Kidney glomerular epithelial cell (primary cell): ENCODE data around the gene FGFR1OP2.

Experiments
- DNase-seq: peaks from one replicate; lab custom pipeline; 2025; lab: John Stamatoyannopoulos, UW

FGFR1OP2 gene

GRCh38 chr12:27003421-27004381 lies 65.4 kb downstream of the FGFR1OP2 start:
- no peak for DNase-seq

- no peak for DNase-seq
These were observed 67.2 kb downstream of the FGFR1OP2 start for GRCh38 chr12:27005495-27005894.

- no peak for DNase-seq
These were observed 68.7 kb downstream of the FGFR1OP2 start for GRCh38 chr12:27006797-27007467.

- no peak for DNase-seq
These were observed 69.8 kb downstream of the FGFR1OP2 start for GRCh38 chr12:27008081-27008480.

- DNase-seq = no peak
These were observed 71.6 kb downstream of the FGFR1OP2 start for GRCh38 chr12:27009881-27010301.

- no peak for DNase-seq
These were observed 74.1 kb downstream of the FGFR1OP2 start for GRCh38 chr12:27012239-27012981.

- no peak for DNase-seq
These were observed 74.6 kb downstream of the FGFR1OP2 start for GRCh38 chr12:27012982-27013255.

GRCh38 chr12:27013611-27014084 lies 75.4 kb downstream of the FGFR1OP2 start:
- DNase-seq = no peak

- DNase-seq = peak; percentile 84
These were observed 76.0 kb downstream of the FGFR1OP2 start, which contains the start of gene TM7SF3 for GRCh38 chr12:27014085-27014858. Gene TM7SF3, minus strand, starts transcription at chr12:27014384. Its CDS starts 216 bp downstream, at chr12:27014168.

- no peak for DNase-seq
These were observed 76.8 kb downstream of the FGFR1OP2 start for GRCh38 chr12:27014859-27015729.

GRCh38 chr12:27015730-27016076 lies 77.4 kb downstream of the FGFR1OP2 start:
- peak; percentile 54 for DNase-seq
